CD4-positive, CD25-positive, alpha-beta regulatory T cell (primary cell): ENCODE results near the gene ZNF444. TPM values are rescaled to one million over a fixed set of nuclear protein-coding genes. Genes with fewer than 3 reads are reported as not detected.

Source experiments
- ATAC-seq, 2 donors: fragments of 150-1000 bp; cut with Tn5 transposase; one replicate each; pipeline ENCODE4 v1.10.0; 2021; ENCODE audit warnings: low read depth in 2 of 2, moderate number of reproducible peaks in 2 of 2, moderate library complexity in 1 of 2
- DNase-seq, 3 donors: peaks; one replicate each; pipeline versions ENCODE4 v3.0.0 to v3.0.0-alpha.2; 2012 to 2022; ENCODE audit warnings: mixed read lengths in 1 of 3
- H3K27ac ChIP-seq: one replicate; pipeline ENCODE4 v1.7.0; 2013; ENCODE audit warnings: mild to moderate bottlenecking, low read length; ENCODE audit not compliant: insufficient read depth, poor library complexity, severe bottlenecking
- H3K27me3 ChIP-seq: one replicate; pipeline ENCODE4 v1.7.0; 2013; ENCODE audit warnings: low read length; ENCODE audit not compliant: control insufficient read depth, insufficient read depth
- H3K36me3 ChIP-seq: one replicate; pipeline ENCODE4 v1.7.0; 2013; ENCODE audit warnings: mild to moderate bottlenecking, low read length, moderate library complexity; ENCODE audit not compliant: control insufficient read depth, insufficient read depth
- H3K4me1 ChIP-seq: 2 replicates; pipeline ENCODE4 v1.7.0; 2013; ENCODE audit warnings: mild to moderate bottlenecking, low read length; ENCODE audit not compliant: insufficient read depth, control insufficient read depth, poor library complexity, severe bottlenecking
- H3K4me3 ChIP-seq: one replicate; pipeline ENCODE4 v1.7.0; 2013; ENCODE audit warnings: low read depth, mild to moderate bottlenecking, low read length, moderate library complexity
- H3K9me3 ChIP-seq, 2 experiments: 1 replicate in 1 of 2; 2 replicates in 1 of 2; pipeline ENCODE4 v1.7.0; 2013; ENCODE audit warnings: low read length in 2 of 2, mild to moderate bottlenecking in 1 of 2, moderate library complexity in 1 of 2; ENCODE audit not compliant: control insufficient read depth in 2 of 2
- H3K27ac Mint-ChIP-seq, 3 donors: one replicate each; pipeline ENCODE4 v1.8.0; 2020 to 2022; ENCODE audit warnings: mild to moderate bottlenecking in 3 of 3, mixed read lengths in 3 of 3, moderate library complexity in 2 of 3
- H3K27me3 Mint-ChIP-seq: one replicate; pipeline ENCODE4 v1.8.0; 2022; ENCODE audit warnings: mild to moderate bottlenecking, mixed read lengths
- H3K36me3 Mint-ChIP-seq: one replicate; pipeline ENCODE4 v1.8.0; 2020; ENCODE audit warnings: mixed read lengths
- H3K4me1 Mint-ChIP-seq, 4 donors: one replicate each; pipeline ENCODE4 v1.8.0; 2020 to 2022; ENCODE audit warnings: mixed read lengths in 4 of 4, mild to moderate bottlenecking in 1 of 4
- H3K4me3 Mint-ChIP-seq, 4 donors: one replicate each; pipeline ENCODE4 v1.8.0; 2020 to 2022; ENCODE audit warnings: mild to moderate bottlenecking in 4 of 4, mixed read lengths in 4 of 4, moderate library complexity in 3 of 4
- H3K9me3 Mint-ChIP-seq, 7 donors: one replicate each; pipeline ENCODE4 v1.8.0; 2020 to 2022; ENCODE audit warnings: mixed read lengths in 7 of 7, mild to moderate bottlenecking in 3 of 7, moderate library complexity in 2 of 7
- polyA plus RNA-seq, 4 donors: library from polyadenylated mRNA; unstranded; fragments of 300-500 nt; fragmentation: Illumina TruSeq; gene quantifications; one replicate each; pipeline ENCODE4 v1.2.3, GENCODE V29; 2021
- total RNA-seq: library from RNA; stranded (reverse); gene quantifications from one replicate; pipeline ENCODE4 v1.2.3, GENCODE V29; 2022

The ZNF444 gene
- total and polyA plus RNA-seq, 5 donors from 2014 or later = 10.8 to 23.5 (median 14.3) TPM

GRCh38 chr19:56110515-56111448, 30.3 kb upstream of the ZNF444 start:
- ATAC-seq = no peak
- peak overlapping the region; percentile 19 for H3K27ac ChIP-seq
- H3K4me3 ChIP-seq = no peak overlapping the region
- no peaks in the 10 kb centered on the region for H3K27me3 ChIP-seq
- H3K4me3 Mint-ChIP-seq = no peak overlapping the region
- H3K4me1 Mint-ChIP-seq = peaks cover 0 to 73% (median 34%) of the 10 kb centered on the region in 4 donors
- H3K36me3 ChIP-seq = peaks cover 2% of the 10 kb centered on the region
- DNase-seq = no peak
- peaks cover 15% of the 10 kb centered on the region for H3K4me1 ChIP-seq
- peaks cover 9% of the 10 kb centered on the region for H3K36me3 Mint-ChIP-seq
- no peaks in the 10 kb centered on the region for H3K9me3 ChIP-seq
- H3K27ac Mint-ChIP-seq = peak overlapping the region in 1 of 3 donors; percentile 53
- H3K9me3 Mint-ChIP-seq = peaks cover 0 to 2% (median 0%) of the 10 kb centered on the region in 7 donors
- no peaks in the 10 kb centered on the region for H3K27me3 Mint-ChIP-seq

- H3K9me3 Mint-ChIP-seq = no peaks in the 10 kb centered on the region
- peak in 1 of 3 donors; percentile 68 for DNase-seq
- Histone ChIP-seq H3K9me3 (no peaks in the 10 kb centered on the region), H3K4me1 (peaks cover 15% of the 10 kb centered on the region), H3K4me3 (no peak overlapping the region), H3K27ac (no peak overlapping the region), H3K36me3 (peaks cover 4% of the 10 kb centered on the region), H3K27me3 (no peaks in the 10 kb centered on the region)
- no peaks in the 10 kb centered on the region for H3K27me3 Mint-ChIP-seq
- peak overlapping the region in 1 of 3 donors; percentile 20 for H3K27ac Mint-ChIP-seq
- no peak overlapping the region for H3K4me3 Mint-ChIP-seq
- H3K4me1 Mint-ChIP-seq = peaks cover 0 to 68% (median 30%) of the 10 kb centered on the region in 4 donors
- peaks cover 5% of the 10 kb centered on the region for H3K36me3 Mint-ChIP-seq
- ATAC-seq = peak; percentile 73 to 74
These were observed 29.3 kb upstream of the ZNF444 start for GRCh38 chr19:56111601-56112312.

GRCh38 chr19:56112313-56112709, 28.8 kb upstream of the ZNF444 start:
- H3K9me3 ChIP-seq = no peaks in the 10 kb centered on the region
- ATAC-seq (no peak), DNase-seq (no peak)
- H3K36me3 ChIP-seq = peaks cover 4% of the 10 kb centered on the region
- Mint-ChIP-seq H3K27ac (peak overlapping the region in 2 of 3 donors; percentile 20 to 67), H3K36me3 (peaks cover 5% of the 10 kb centered on the region), H3K9me3 (no peaks in the 10 kb centered on the region), H3K4me1 (peaks cover 0 to 65% (median 27%) of the 10 kb centered on the region in 4 donors), H3K4me3 (peak overlapping the region in 1 of 4 donors; percentile 63), H3K27me3 (no peaks in the 10 kb centered on the region)
- H3K27me3 ChIP-seq = no peaks in the 10 kb centered on the region
- H3K4me3 ChIP-seq = no peak overlapping the region
- peaks cover 15% of the 10 kb centered on the region for H3K4me1 ChIP-seq
- no peak overlapping the region for H3K27ac ChIP-seq

GRCh38 chr19:56113074-56113632, 27.9 kb upstream of the ZNF444 start:
- Mint-ChIP-seq H3K4me3 (peak overlapping the region in 1 of 4 donors; percentile 63), H3K4me1 (peaks cover 0 to 65% (median 27%) of the 10 kb centered on the region in 4 donors), H3K9me3 (no peaks in the 10 kb centered on the region), H3K27me3 (no peaks in the 10 kb centered on the region), H3K27ac (peak overlapping the region; percentile 35 to 66 (median 48)), H3K36me3 (peaks cover 5% of the 10 kb centered on the region)
- Histone ChIP-seq H3K4me1 (peaks cover 18% of the 10 kb centered on the region), H3K9me3 (no peaks in the 10 kb centered on the region), H3K27ac (no peak overlapping the region), H3K27me3 (no peaks in the 10 kb centered on the region), H3K36me3 (peaks cover 4% of the 10 kb centered on the region), H3K4me3 (no peak overlapping the region)
- DNase-seq (no peak), ATAC-seq (no peak)

- no peaks in the 10 kb centered on the region for H3K9me3 ChIP-seq
- DNase-seq = no peak
- no peak overlapping the region for H3K27ac ChIP-seq
- Mint-ChIP-seq H3K4me1 (peaks cover 0 to 67% (median 29%) of the 10 kb centered on the region in 4 donors), H3K4me3 (peak overlapping the region in 2 of 4 donors; percentile 46 to 72), H3K27ac (peak overlapping the region in 1 of 3 donors; percentile 55), H3K27me3 (no peaks in the 10 kb centered on the region), H3K9me3 (no peaks in the 10 kb centered on the region), H3K36me3 (peaks cover 5% of the 10 kb centered on the region)
- H3K4me1 ChIP-seq = peaks cover 18% of the 10 kb centered on the region
- H3K36me3 ChIP-seq = peaks cover 4% of the 10 kb centered on the region
- H3K27me3 ChIP-seq = no peaks in the 10 kb centered on the region
- no peak for ATAC-seq
- H3K4me3 ChIP-seq = no peak overlapping the region
These were observed 26.9 kb upstream of the ZNF444 start for GRCh38 chr19:56114051-56114777.

GRCh38 chr19:56114778-56115110, 26.3 kb upstream of the ZNF444 start:
- H3K27me3 ChIP-seq = no peaks in the 10 kb centered on the region
- H3K4me1 ChIP-seq = peaks cover 18% of the 10 kb centered on the region
- no peaks in the 10 kb centered on the region for H3K9me3 Mint-ChIP-seq

GRCh38 chr19:56115490-56115889, 25.6 kb upstream of the ZNF444 start:
- Histone ChIP-seq H3K27ac (no peak overlapping the region), H3K9me3 (no peaks in the 10 kb centered on the region), H3K27me3 (no peaks in the 10 kb centered on the region), H3K4me1 (peaks cover 26% of the 10 kb centered on the region), H3K4me3 (no peak overlapping the region), H3K36me3 (peaks cover 4% of the 10 kb centered on the region)
- Mint-ChIP-seq H3K27me3 (no peaks in the 10 kb centered on the region), H3K27ac (no peak overlapping the region), H3K4me1 (peaks cover 0 to 67% (median 34%) of the 10 kb centered on the region in 4 donors), H3K36me3 (peaks cover 5% of the 10 kb centered on the region), H3K4me3 (no peak overlapping the region), H3K9me3 (no peaks in the 10 kb centered on the region)
- no peak for DNase-seq
- no peak for ATAC-seq

More at GRCh38 chr19:56114778-56115110, 26.3 kb upstream of the ZNF444 start:
- ATAC-seq (no peak), DNase-seq (no peak)
- peaks cover 0 to 72% (median 34%) of the 10 kb centered on the region in 4 donors for H3K4me1 Mint-ChIP-seq
- Histone ChIP-seq H3K9me3 (no peaks in the 10 kb centered on the region), H3K27ac (no peak overlapping the region), H3K36me3 (peaks cover 4% of the 10 kb centered on the region), H3K4me3 (no peak overlapping the region)
- no peaks in the 10 kb centered on the region for H3K27me3 Mint-ChIP-seq
- H3K27ac Mint-ChIP-seq = peak overlapping the region in 1 of 3 donors; percentile 77
- peak overlapping the region in 2 of 4 donors; percentile 4 to 46 for H3K4me3 Mint-ChIP-seq
- H3K36me3 Mint-ChIP-seq = peaks cover 5% of the 10 kb centered on the region
